ENCODE results near the gene TMTC1. TPM values are rescaled to one million over a fixed set of nuclear protein-coding genes. Genes with fewer than 3 reads are reported as not detected.

TMTC1 gene
- total RNA-seq, 1 experiment from 2014 or later: 6.1 TPM

DNA sequence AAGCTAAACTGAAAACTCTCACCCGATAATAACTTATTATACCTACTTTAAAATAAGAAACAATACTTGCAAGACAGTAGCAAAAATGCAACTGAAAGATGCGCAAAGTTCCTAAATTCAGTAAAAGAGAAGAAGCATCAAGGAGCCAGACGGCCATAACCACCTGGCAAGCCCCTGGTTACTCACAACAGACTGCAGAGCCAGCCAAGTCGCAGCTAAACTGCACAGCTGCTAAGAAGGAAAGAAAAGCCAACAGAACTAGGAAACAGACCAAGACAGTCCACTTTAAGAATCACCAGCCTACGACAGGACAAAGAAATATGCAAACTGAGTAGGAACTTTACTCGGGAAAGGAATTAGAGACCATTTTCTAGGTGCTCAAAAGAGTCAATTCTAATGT lies 127.9 kb downstream of the TMTC1 start:
- TF ChIP-seq, protein P1, sequence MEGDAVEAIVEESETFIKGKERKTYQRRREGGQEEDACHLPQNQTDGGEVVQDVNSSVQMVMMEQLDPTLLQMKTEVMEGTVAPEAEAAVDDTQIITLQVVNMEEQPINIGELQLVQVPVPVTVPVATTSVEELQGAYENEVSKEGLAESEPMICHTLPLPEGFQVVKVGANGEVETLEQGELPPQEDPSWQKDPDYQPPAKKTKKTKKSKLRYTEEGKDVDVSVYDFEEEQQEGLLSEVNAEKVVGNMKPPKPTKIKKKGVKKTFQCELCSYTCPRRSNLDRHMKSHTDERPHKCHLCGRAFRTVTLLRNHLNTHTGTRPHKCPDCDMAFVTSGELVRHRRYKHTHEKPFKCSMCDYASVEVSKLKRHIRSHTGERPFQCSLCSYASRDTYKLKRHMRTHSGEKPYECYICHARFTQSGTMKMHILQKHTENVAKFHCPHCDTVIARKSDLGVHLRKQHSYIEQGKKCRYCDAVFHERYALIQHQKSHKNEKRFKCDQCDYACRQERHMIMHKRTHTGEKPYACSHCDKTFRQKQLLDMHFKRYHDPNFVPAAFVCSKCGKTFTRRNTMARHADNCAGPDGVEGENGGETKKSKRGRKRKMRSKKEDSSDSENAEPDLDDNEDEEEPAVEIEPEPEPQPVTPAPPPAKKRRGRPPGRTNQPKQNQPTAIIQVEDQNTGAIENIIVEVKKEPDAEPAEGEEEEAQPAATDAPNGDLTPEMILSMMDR (conservative IDR thresholded peaks at IDR 0.05; ENCODE audit: low read depth, low read length): no peak
- no peak for TF ChIP-seq EZH2 (IDR thresholded peaks at IDR 0.05; ENCODE audit: borderline replicate concordance, low read depth, low read length, poor library complexity, severe bottlenecking)
- H3K9me3 ChIP-seq (ENCODE audit: low read depth, low read length, poor library complexity, severe bottlenecking): no peaks in the 10 kb centered on the region
- no peaks in the 10 kb centered on the region for H3K36me3 ChIP-seq (ENCODE audit: insufficient read depth, low read length, poor library complexity, severe bottlenecking)
- ChIA-PET CTCF (no interaction called here), POLR2A (ENCODE audit: low non-redundant PET) (no interaction called here)
- BruUV-seq (replicated peaks): no TSS peak
- intact Hi-C loops (cut with micrococcal nuclease; ENCODE audit: unreplicated experiment): no loop called here
- no peak for DNase-seq (ENCODE audit: low spot score)
- no peak overlapping the region for H3K27ac ChIP-seq (ENCODE audit: low read depth, low read length, poor library complexity, severe bottlenecking)
- no peaks in the 10 kb centered on the region for H3K27me3 ChIP-seq (replicated peaks; ENCODE audit: insufficient read depth, low read depth, low read length, poor library complexity)
- H3K4me1 ChIP-seq (ENCODE audit: insufficient read depth, low read length, poor library complexity, severe bottlenecking): no peaks in the 10 kb centered on the region
- H3K4me3 ChIP-seq (ENCODE audit: low read depth, low read length, poor library complexity, severe bottlenecking): no peak overlapping the region

DNA sequence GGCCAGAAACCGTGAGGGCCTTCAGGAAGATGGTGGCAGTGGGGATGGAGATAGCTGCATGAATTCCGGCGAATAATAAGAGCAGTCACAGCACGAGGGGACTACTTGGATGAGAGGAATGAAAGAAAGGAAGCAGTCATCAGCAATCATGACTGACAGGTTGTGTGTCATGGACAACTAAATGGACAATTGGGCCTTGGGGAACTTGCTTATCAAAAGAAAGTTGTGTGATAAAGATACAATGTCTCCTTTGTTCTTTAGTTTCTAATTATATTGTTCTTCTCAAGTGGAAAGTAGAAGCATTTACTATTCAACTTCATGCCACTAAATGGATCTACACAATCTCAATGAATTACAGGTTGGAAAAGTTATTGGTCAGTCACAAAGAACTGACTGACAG lies 130.5 kb downstream of the TMTC1 start:
- intact Hi-C loops (cut with micrococcal nuclease; ENCODE audit: unreplicated experiment): no loop called here
- no TSS peak for BruUV-seq (replicated peaks)
- no peaks in the 10 kb centered on the region for H3K4me1 ChIP-seq (ENCODE audit: insufficient read depth, low read length, poor library complexity, severe bottlenecking)
- H3K27me3 ChIP-seq (replicated peaks; ENCODE audit: insufficient read depth, low read depth, low read length, poor library complexity): no peaks in the 10 kb centered on the region
- DNase-seq (ENCODE audit: low spot score): no peak
- H3K9me3 ChIP-seq (ENCODE audit: low read depth, low read length, poor library complexity, severe bottlenecking): no peaks in the 10 kb centered on the region
- ChIA-PET POLR2A (ENCODE audit: low non-redundant PET) (no interaction called here), CTCF (no interaction called here)
- H3K27ac ChIP-seq (ENCODE audit: low read depth, low read length, poor library complexity, severe bottlenecking): no peak overlapping the region
- H3K4me3 ChIP-seq (ENCODE audit: low read depth, low read length, poor library complexity, severe bottlenecking): no peak overlapping the region
- H3K36me3 ChIP-seq (ENCODE audit: insufficient read depth, low read length, poor library complexity, severe bottlenecking): no peaks in the 10 kb centered on the region
- TF ChIP-seq, protein P1 (conservative IDR thresholded peaks at IDR 0.05; ENCODE audit: low read depth, low read length): no peak
- no peak for TF ChIP-seq EZH2 (IDR thresholded peaks at IDR 0.05; ENCODE audit: borderline replicate concordance, low read depth, low read length, poor library complexity, severe bottlenecking)

DNA sequence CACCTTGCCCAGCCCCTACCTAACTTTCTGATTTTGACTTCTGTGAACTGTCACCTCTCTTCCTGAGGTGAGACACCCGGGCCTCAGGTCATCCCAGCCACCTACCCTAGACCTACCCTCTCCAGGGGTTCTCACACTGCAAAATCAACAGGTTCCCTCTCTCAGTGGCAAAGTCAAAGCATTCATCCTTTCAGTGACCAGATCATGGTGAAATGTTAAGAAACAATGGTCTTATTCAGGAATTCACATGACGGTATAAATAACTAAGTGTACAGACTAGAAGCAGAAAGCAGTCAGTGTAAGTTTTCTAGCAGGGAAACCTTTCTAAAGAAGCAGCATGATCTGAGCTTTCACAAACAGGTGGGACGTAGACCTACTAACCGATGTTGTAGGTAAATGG lies 133.4 kb downstream of the TMTC1 start:
- BruUV-seq (replicated peaks): no TSS peak
- intact Hi-C loops (cut with micrococcal nuclease; ENCODE audit: unreplicated experiment): no loop called here

More for the DNA sequence above, 133.4 kb downstream of the TMTC1 start:
- no peak overlapping the region for H3K27ac ChIP-seq (ENCODE audit: low read depth, low read length, poor library complexity, severe bottlenecking)
- H3K4me3 ChIP-seq (ENCODE audit: low read depth, low read length, poor library complexity, severe bottlenecking): no peak overlapping the region
- DNase-seq (ENCODE audit: low spot score): no peak
- TF ChIP-seq EZH2 (IDR thresholded peaks at IDR 0.05; ENCODE audit: borderline replicate concordance, low read depth, low read length, poor library complexity, severe bottlenecking): no peak
- TF ChIP-seq, protein P1 (conservative IDR thresholded peaks at IDR 0.05; ENCODE audit: low read depth, low read length): no peak
- H3K27me3 ChIP-seq (replicated peaks; ENCODE audit: insufficient read depth, low read depth, low read length, poor library complexity): peaks cover 11% of the 10 kb centered on the region
- ChIA-PET POLR2A (ENCODE audit: low non-redundant PET) (no interaction called here), CTCF (no interaction called here)
- H3K36me3 ChIP-seq (ENCODE audit: insufficient read depth, low read length, poor library complexity, severe bottlenecking): no peaks in the 10 kb centered on the region
- H3K4me1 ChIP-seq (ENCODE audit: insufficient read depth, low read length, poor library complexity, severe bottlenecking): no peaks in the 10 kb centered on the region
- no peaks in the 10 kb centered on the region for H3K9me3 ChIP-seq (ENCODE audit: low read depth, low read length, poor library complexity, severe bottlenecking)
